PC-9 (cell line): Measurements from ENCODE around the gene PPP2R3A.

Experiments
- EZH2 ChIP-seq: fragments of 200-600 bp; sonication (generic); IDR thresholded peaks from 2 replicates; pipeline ENCODE4 v1.8.0; 2017; ENCODE audit warnings: antibody characterized with exemption, low read depth
- TF ChIP-seq, protein P1 (sequence below): fragments of 200-600 bp; sonication (generic); conservative IDR thresholded peaks from 2 replicates; pipeline ENCODE4 v1.6.1; 2017; ENCODE audit warnings: mixed run types, antibody characterized with exemption, mild to moderate bottlenecking, moderate library complexity

DNA sequence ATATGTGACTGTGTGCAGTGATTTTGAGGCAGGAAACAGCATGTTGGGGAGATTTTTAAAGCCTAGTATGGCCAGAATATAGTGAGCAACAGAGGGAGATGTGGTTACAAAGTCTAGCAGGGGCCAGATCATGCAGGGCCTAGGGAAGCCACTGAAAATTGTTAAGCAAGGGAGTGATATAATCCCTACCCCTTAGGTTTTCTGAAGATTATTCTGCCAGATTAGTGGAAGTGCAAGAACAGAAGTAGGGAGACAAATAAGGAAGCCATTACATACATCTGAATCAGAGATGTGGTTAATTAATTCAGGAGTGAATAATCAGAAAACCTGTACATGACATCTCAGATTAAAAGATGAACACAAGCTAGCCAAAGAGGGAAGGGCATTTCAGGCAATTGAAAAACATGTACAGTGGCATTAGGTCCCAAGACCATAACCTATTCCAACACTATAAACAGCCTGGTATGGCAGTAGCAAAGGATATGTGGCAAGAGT lies 175.8 kb downstream of the PPP2R3A start:
- TF ChIP-seq, protein P1, sequence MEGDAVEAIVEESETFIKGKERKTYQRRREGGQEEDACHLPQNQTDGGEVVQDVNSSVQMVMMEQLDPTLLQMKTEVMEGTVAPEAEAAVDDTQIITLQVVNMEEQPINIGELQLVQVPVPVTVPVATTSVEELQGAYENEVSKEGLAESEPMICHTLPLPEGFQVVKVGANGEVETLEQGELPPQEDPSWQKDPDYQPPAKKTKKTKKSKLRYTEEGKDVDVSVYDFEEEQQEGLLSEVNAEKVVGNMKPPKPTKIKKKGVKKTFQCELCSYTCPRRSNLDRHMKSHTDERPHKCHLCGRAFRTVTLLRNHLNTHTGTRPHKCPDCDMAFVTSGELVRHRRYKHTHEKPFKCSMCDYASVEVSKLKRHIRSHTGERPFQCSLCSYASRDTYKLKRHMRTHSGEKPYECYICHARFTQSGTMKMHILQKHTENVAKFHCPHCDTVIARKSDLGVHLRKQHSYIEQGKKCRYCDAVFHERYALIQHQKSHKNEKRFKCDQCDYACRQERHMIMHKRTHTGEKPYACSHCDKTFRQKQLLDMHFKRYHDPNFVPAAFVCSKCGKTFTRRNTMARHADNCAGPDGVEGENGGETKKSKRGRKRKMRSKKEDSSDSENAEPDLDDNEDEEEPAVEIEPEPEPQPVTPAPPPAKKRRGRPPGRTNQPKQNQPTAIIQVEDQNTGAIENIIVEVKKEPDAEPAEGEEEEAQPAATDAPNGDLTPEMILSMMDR = no peak
- TF ChIP-seq EZH2 = no peak
